Pons (tissue), 1 donor: ENCODE results near the gene TIMM29.
"Not testable (repeated sequence)": the region's sequence is repeated elsewhere in the genome, so short reads cannot be mapped to it uniquely, and the experiment has no call there.

Experiments
- DNase-seq: peaks from one replicate; pipeline ENCODE4 v3.0.0-alpha.2; 2016; ENCODE audit warnings: low spot score

The TIMM29 gene

GRCh38 chr19:10912619-10913018 lies 16.0 kb upstream of the TIMM29 start:
- no peak for DNase-seq

GRCh38 chr19:10913716-10914340 lies 14.8 kb upstream of the TIMM29 start:
- DNase-seq = no peak

- no peak for DNase-seq
These were observed 13.2 kb upstream of the TIMM29 start for GRCh38 chr19:10915130-10916091.

GRCh38 chr19:10916602-10917001 lies 12.0 kb upstream of the TIMM29 start:
- DNase-seq = no peak

GRCh38 chr19:10918359-10918758 lies 10.3 kb upstream of the TIMM29 start:
- DNase-seq = no peak

GRCh38 chr19:10919352-10920287 lies 9.0 kb upstream of the TIMM29 start:
- no peak for DNase-seq

GRCh38 chr19:10920288-10920655 lies 8.3 kb upstream of the TIMM29 start:
- no peak for DNase-seq

GRCh38 chr19:10920781-10921180 lies 7.8 kb upstream of the TIMM29 start:
- DNase-seq = no peak

GRCh38 chr19:10921199-10921909 lies 7.3 kb upstream of the TIMM29 start:
- DNase-seq = no peak

GRCh38 chr19:10921910-10922637 lies 6.5 kb upstream of the TIMM29 start:
- no peak for DNase-seq

GRCh38 chr19:10922638-10923014 lies 6.0 kb upstream of the TIMM29 start:
- no peak for DNase-seq

- DNase-seq = no peak
These were observed 5.1 kb upstream of the TIMM29 start for GRCh38 chr19:10923260-10924112.

GRCh38 chr19:10924597-10924996 lies 4.0 kb upstream of the TIMM29 start:
- no peak for DNase-seq

GRCh38 chr19:10927730-10928562 lies 665 bp upstream of the TIMM29 start:
- DNase-seq = no peak

GRCh38 chr19:10929402-10929794 lies 787 bp downstream of the TIMM29 start:
- no peak for DNase-seq

GRCh38 chr19:10935371-10936059 lies 6.9 kb downstream of the TIMM29 start:
- no peak for DNase-seq

- DNase-seq = peak; percentile 73
These were observed 8.1 kb downstream of the TIMM29 start for GRCh38 chr19:10936661-10937084.

GRCh38 chr19:10941649-10942048 lies 13.0 kb downstream of the TIMM29 start:
- not testable (repeated sequence) for DNase-seq
